HL-60/S4 treated with retinoic acid at 250 ng/mL for 4 days and 3 days (cell line): ENCODE results near the gene IRX4.

Source experiments
- in situ Hi-C: fragments of 300-500 bp; cut with MboI; formaldehyde crosslinking; loops from 2 replicates; pipeline ENCODE4 v1.7.0; 2022; ENCODE audit warnings: low sequenced_read_pairs

The IRX4 gene

GRCh38 chr5:1914471-1914870 lies 31.7 kb upstream of the IRX4 start:
- in situ Hi-C loops, result no loop called here

GRCh38 chr5:1913578-1913977 lies 30.9 kb upstream of the IRX4 start:
- in situ Hi-C loops, result no loop called here

GRCh38 chr5:1912951-1913565 lies 30.3 kb upstream of the IRX4 start:
- in situ Hi-C loops, result no loop called here

GRCh38 chr5:1911773-1912235 lies 29.1 kb upstream of the IRX4 start:
- in situ Hi-C loops, result no loop called here

- in situ Hi-C loops, result no loop called here
Observed at GRCh38 chr5:1910861-1911772, 28.4 kb upstream of the IRX4 start.

- in situ Hi-C loops, result no loop called here
Observed at GRCh38 chr5:1910081-1910760, 27.5 kb upstream of the IRX4 start.

GRCh38 chr5:1909346-1909985 lies 26.7 kb upstream of the IRX4 start:
- in situ Hi-C loops, result no loop called here

GRCh38 chr5:1908931-1909330 lies 26.2 kb upstream of the IRX4 start:
- in situ Hi-C loops, result no loop called here

- in situ Hi-C loops, result no loop called here
Observed at GRCh38 chr5:1907616-1908015, 24.9 kb upstream of the IRX4 start.

GRCh38 chr5:1905108-1905507 lies 22.4 kb upstream of the IRX4 start:
- in situ Hi-C loops, result no loop called here

GRCh38 chr5:1901983-1902382 lies 19.3 kb upstream of the IRX4 start:
- in situ Hi-C loops, result no loop called here

GRCh38 chr5:1901061-1901460 lies 18.3 kb upstream of the IRX4 start:
- in situ Hi-C loops, result no loop called here

- in situ Hi-C loops, result no loop called here
Observed at GRCh38 chr5:1899201-1899600, 16.5 kb upstream of the IRX4 start.

GRCh38 chr5:1897816-1898450 lies 15.2 kb upstream of the IRX4 start:
- in situ Hi-C loops, result no loop called here

GRCh38 chr5:1897386-1897785 lies 14.7 kb upstream of the IRX4 start:
- in situ Hi-C loops, result no loop called here

- in situ Hi-C loops, result no loop called here
Observed at GRCh38 chr5:1896602-1897376, 14.1 kb upstream of the IRX4 start.

GRCh38 chr5:1895739-1896420 lies 13.2 kb upstream of the IRX4 start:
- in situ Hi-C loops, result no loop called here

GRCh38 chr5:1894243-1894642 lies 11.5 kb upstream of the IRX4 start:
- in situ Hi-C loops, result no loop called here

- in situ Hi-C loops, result no loop called here
Observed at GRCh38 chr5:1893754-1894153, 11.0 kb upstream of the IRX4 start.
